Astrocyte (in vitro differentiated cells and primary cell): ENCODE data around the gene TGFB2.

Experiments used
- CTCF ChIP-seq: IDR thresholded peaks from 2 replicates; pipeline ENCODE4 v1.5.1; 2011; ENCODE audit warnings: low read depth, mild to moderate bottlenecking, inconsistent platforms, low read length, moderate library complexity; ENCODE audit not compliant: insufficient read depth
- EZH2 ChIP-seq: IDR thresholded peaks from 2 replicates; pipeline ENCODE4 v1.6.1; 2012; ENCODE audit warnings: mild to moderate bottlenecking, low read length, inconsistent platforms; ENCODE audit not compliant: insufficient read depth

- no peak for TF ChIP-seq CTCF
- no peak for TF ChIP-seq EZH2
Measured at GRCh38 chr1:218362418-218363076, 17.4 kb downstream of the TGFB2 start.
